Measurements from ENCODE around the gene ORM2. TPM values are rescaled to one million over a fixed set of nuclear protein-coding genes. Genes with fewer than 3 reads are reported as not detected.

Gene ORM2
- total RNA-seq, 1 donor from 2014 or later: not detected

GRCh38 chr9:114350636-114351401, 21.1 kb downstream of the ORM2 start:
- DNase-seq (ENCODE audit: low read depth): no peak
- no peak for TF ChIP-seq CTCF (conservative IDR thresholded peaks at IDR 0.05; ENCODE audit: low read depth, low read length)
- H3K4me3 ChIP-seq (ENCODE audit: low read depth, low read length): no peak overlapping the region

GRCh38 chr9:114351932-114352331, 22.3 kb downstream of the ORM2 start:
- TF ChIP-seq CTCF (conservative IDR thresholded peaks at IDR 0.05; ENCODE audit: low read depth, low read length): no peak
- DNase-seq (ENCODE audit: low read depth): no peak
- H3K4me3 ChIP-seq (ENCODE audit: low read depth, low read length): no peak overlapping the region

GRCh38 chr9:114355821-114356220, 26.2 kb downstream of the ORM2 start:
- DNase-seq (ENCODE audit: low read depth): no peak
- H3K4me3 ChIP-seq (ENCODE audit: low read depth, low read length): no peak overlapping the region
- no peak for TF ChIP-seq CTCF (conservative IDR thresholded peaks at IDR 0.05; ENCODE audit: low read depth, low read length)

- no peak for DNase-seq (ENCODE audit: low read depth)
- no peak for TF ChIP-seq CTCF (conservative IDR thresholded peaks at IDR 0.05; ENCODE audit: low read depth, low read length)
- no peak overlapping the region for H3K4me3 ChIP-seq (ENCODE audit: low read depth, low read length)
Measured at GRCh38 chr9:114356792-114357191, 27.1 kb downstream of the ORM2 start.

- TF ChIP-seq CTCF (conservative IDR thresholded peaks at IDR 0.05; ENCODE audit: low read depth, low read length): no peak
- H3K4me3 ChIP-seq (ENCODE audit: low read depth, low read length): no peak overlapping the region
- DNase-seq (ENCODE audit: low read depth): no peak
Measured at GRCh38 chr9:114357360-114357759, 27.7 kb downstream of the ORM2 start.

GRCh38 chr9:114357911-114358328, 28.3 kb downstream of the ORM2 start:
- TF ChIP-seq CTCF (conservative IDR thresholded peaks at IDR 0.05; ENCODE audit: low read depth, low read length): no peak
- DNase-seq (ENCODE audit: low read depth): no peak
- no peak overlapping the region for H3K4me3 ChIP-seq (ENCODE audit: low read depth, low read length)

GRCh38 chr9:114359801-114360200, 30.1 kb downstream of the ORM2 start:
- no peak for TF ChIP-seq CTCF (conservative IDR thresholded peaks at IDR 0.05; ENCODE audit: low read depth, low read length)
- H3K4me3 ChIP-seq (ENCODE audit: low read depth, low read length): no peak overlapping the region
- no peak for DNase-seq (ENCODE audit: low read depth)
